HepG2 (cell line): ENCODE data around the gene RGS6. TPM values are rescaled to one million over a fixed set of nuclear protein-coding genes. Genes with fewer than 3 reads are reported as not detected.

Experiments
- ATAC-seq: fragments of 200-7000 bp; cut with Tn5 transposase; 3 replicates; pipeline ENCODE4 v1.9.1; 2020; ENCODE audit warnings: mild to moderate bottlenecking, moderate library complexity
- BruUV-seq: library from RNA; stranded (reverse); fragments of 400-500 nt; replicated peaks from 2 replicates; lab custom pipeline; 2021; lab: Mats Ljungman, UMichigan
- CTCF ChIA-PET: fragments of 300-600 bp; formaldehyde crosslinking; extraction: SDS; loops from one replicate; lab custom pipeline; 2021; ENCODE audit warnings: low total read pairs, inconsistent platforms, low intra/inter-chr PET ratio; lab: Yijun Ruan, JAX
- POLR2A ChIA-PET: fragments of 350-600 bp; sonication (Branson Sonifier 250); formaldehyde crosslinking; loops from one replicate; lab custom pipeline; 2020; ENCODE audit warnings: antibody characterized with exemption, inconsistent platforms; lab: Yijun Ruan, JAX
- DNase-seq: peaks from one replicate; pipeline ENCODE4 v3.0.0-alpha.2; 2015; ENCODE audit warnings: low spot score
- FAIRE-seq: peaks from 3 replicates; lab custom pipeline; 2011; peaks lifted over from hg19 to GRCh38; lab: Jason Lieb, UNC
- H2AFZ ChIP-seq: one replicate; pipeline ENCODE4 v1.6.1; 2011; ENCODE audit warnings: low read length, inconsistent platforms
- H3K27ac ChIP-seq: fragments of 300-600 bp; 3 replicates; pipeline ENCODE4 v1.8.0; 2011; ENCODE audit warnings: mixed run types, mild to moderate bottlenecking, mixed read lengths, low read length, inconsistent platforms; ENCODE audit not compliant: insufficient read depth; ENCODE audit errors: extremely low read length
- H3K27me3 ChIP-seq, 2 experiments: fragments of 200-600 bp in 1 of 2; 2 replicates in 1 of 2; 3 replicates in 1 of 2; pipeline versions ENCODE4 v1.6.0 to v1.8.0; 2011; ENCODE audit warnings: low read length in 2 of 2, mild to moderate bottlenecking in 2 of 2, moderate library complexity in 2 of 2, inconsistent platforms in 1 of 2; ENCODE audit not compliant: insufficient read depth in 2 of 2, control insufficient read depth in 1 of 2
- H3K36me3 ChIP-seq, 2 experiments: fragments of 200-600 bp in 1 of 2; replicated peaks in 1 of 2; 2 replicates in 1 of 2; 3 replicates in 1 of 2; pipeline versions ENCODE4 v1.5.1 to v1.8.0; 2011; ENCODE audit warnings: low read length in 2 of 2, inconsistent platforms in 1 of 2; ENCODE audit not compliant: insufficient read depth in 2 of 2, control insufficient read depth in 1 of 2
- H3K4me1 ChIP-seq: 2 replicates; pipeline ENCODE4 v1.5.1; 2012; ENCODE audit warnings: low read length, inconsistent platforms; ENCODE audit not compliant: insufficient read depth
- H3K4me2 ChIP-seq: 2 replicates; pipeline ENCODE4 v1.6.0; 2011; ENCODE audit warnings: low read depth, low read length, inconsistent platforms
- H3K4me3 ChIP-seq, 3 experiments: fragments of 200-600 bp in 1 of 3; sonication (generic), shearing (Covaris generic) in 1 of 3; replicated peaks in 1 of 3; 2 replicates each; pipeline ENCODE4 v1.5.1; 2011 to 2016; ENCODE audit warnings: low read length in 3 of 3, inconsistent platforms in 2 of 3, low read depth in 2 of 3, mild to moderate bottlenecking in 2 of 3, control low read depth in 1 of 3, mixed read lengths in 1 of 3; ENCODE audit not compliant: insufficient read depth in 1 of 3
- H3K79me2 ChIP-seq: one replicate; pipeline ENCODE4 v1.6.1; 2011; ENCODE audit warnings: low read length, inconsistent platforms; ENCODE audit not compliant: insufficient read depth
- H3K9ac ChIP-seq: 2 replicates; pipeline ENCODE4 v1.6.0; 2011; ENCODE audit warnings: mild to moderate bottlenecking, low read depth, low read length, inconsistent platforms; ENCODE audit not compliant: insufficient read depth
- H3K9me3 ChIP-seq: 2 replicates; pipeline ENCODE4 v1.5.1; 2012; ENCODE audit warnings: mild to moderate bottlenecking, low read length
- H4K20me1 ChIP-seq: 2 replicates; pipeline ENCODE4 v1.6.0; 2011; ENCODE audit warnings: inconsistent platforms, mild to moderate bottlenecking, low read length, moderate library complexity; ENCODE audit not compliant: insufficient read depth
- ASH2L ChIP-seq: fragments of 300-600, 200-600 bp; sonication (generic); IDR thresholded peaks from 2 replicates; pipeline ENCODE4 v1.7.0; 2017; ENCODE audit warnings: low read depth, mild to moderate bottlenecking, moderate library complexity, mixed read lengths, low read length; ENCODE audit not compliant: insufficient read length
- BRCA1 ChIP-seq: sonication (generic); formaldehyde crosslinking; IDR thresholded peaks from 2 replicates; pipeline ENCODE4 v1.4.0; 2020; ENCODE audit warnings: missing genetic modification reagents
- CREB1 ChIP-seq, 2 experiments: fragments of 450-650 bp in 1 of 2; IDR thresholded peaks; 2 replicates each; pipeline ENCODE4 v1.6.1; 2016 to 2017; ENCODE audit warnings: control low read depth in 1 of 2, mild to moderate bottlenecking in 1 of 2, missing compliant biosample characterization in 1 of 2, missing genetic modification characterization in 1 of 2
- HNRNPK ChIP-seq: fragments of 200-400 bp; formaldehyde crosslinking; IDR thresholded peaks from 2 replicates; pipeline ENCODE4 v1.6.1; 2018; ENCODE audit warnings: low read length, low read depth, moderate library complexity, mild to moderate bottlenecking; ENCODE audit not compliant: poor library complexity, severe bottlenecking
- JUND ChIP-seq: sonication (generic); formaldehyde crosslinking; IDR thresholded peaks from 2 replicates; pipeline ENCODE4 v1.8.0; 2022; ENCODE audit warnings: mild to moderate bottlenecking, missing genetic modification reagents
- KDM2A ChIP-seq: sonication (generic); formaldehyde crosslinking; IDR thresholded peaks from 2 replicates; pipeline ENCODE4 v1.4.0; 2020; ENCODE audit warnings: low read depth, missing genetic modification reagents, borderline replicate concordance
- NBN ChIP-seq: fragments of 450-650 bp; conservative IDR thresholded peaks from 2 replicates; pipeline ENCODE4 v1.6.1; 2017
- SMARCC2 ChIP-seq: fragments of 450-650 bp; IDR thresholded peaks from 2 replicates; pipeline ENCODE4 v1.6.1; 2017; ENCODE audit warnings: antibody characterized with exemption, mild to moderate bottlenecking
- TCF12 ChIP-seq, 2 experiments: fragments of 450-650 bp in 1 of 2; sonication (generic) in 1 of 2; formaldehyde crosslinking in 1 of 2; IDR thresholded peaks; 2 replicates each; pipeline versions ENCODE4 v1.6.1 to v1.8.0; 2017 to 2022; ENCODE audit warnings: antibody characterized with exemption in 1 of 2, mild to moderate bottlenecking in 1 of 2, missing genetic modification reagents in 1 of 2, moderate library complexity in 1 of 2
- U2AF2 ChIP-seq: fragments of 200-400 bp; formaldehyde crosslinking; IDR thresholded peaks from 2 replicates; pipeline ENCODE4 v1.6.1; 2017; ENCODE audit warnings: low read depth, mild to moderate bottlenecking, low read length
- ZNF570 ChIP-seq: sonication (generic); formaldehyde crosslinking; IDR thresholded peaks from 2 replicates; pipeline ENCODE4 v1.4.0; 2020; ENCODE audit warnings: mild to moderate bottlenecking, missing genetic modification reagents, borderline replicate concordance
- ZNF616 ChIP-seq: sonication (generic); formaldehyde crosslinking; IDR thresholded peaks from 2 replicates; pipeline ENCODE4 v1.5.0; 2020; ENCODE audit warnings: low read depth, mild to moderate bottlenecking, missing genetic modification reagents
- ZNF644 ChIP-seq: IDR thresholded peaks from 2 replicates; pipeline ENCODE4 v1.6.1; 2016; ENCODE audit warnings: low read depth
- ZNF691 ChIP-seq: sonication (generic); formaldehyde crosslinking; IDR thresholded peaks from 2 replicates; pipeline ENCODE4 v1.4.0; 2020; ENCODE audit warnings: missing genetic modification reagents, low read depth, mild to moderate bottlenecking, borderline replicate concordance
- ZNF788 ChIP-seq: sonication (generic); formaldehyde crosslinking; IDR thresholded peaks from 2 replicates; pipeline ENCODE4 v1.5.0; 2020; ENCODE audit warnings: mild to moderate bottlenecking, missing genetic modification reagents, borderline replicate concordance
- ZNF816 ChIP-seq: sonication (generic); formaldehyde crosslinking; IDR thresholded peaks from 2 replicates; pipeline ENCODE4 v1.8.0; 2022; ENCODE audit warnings: missing genetic modification reagents, mild to moderate bottlenecking, borderline replicate concordance
- WGBS: methylation state at CpG from one replicate; pipeline ENCODE4 v1.1.6; 2017; ENCODE audit warnings: low lambda C conversion rate; 5-methylcytosine and 5-hydroxymethylcytosine counted together
- in situ Hi-C: cut with HindIII; loops from 2 replicates; pipeline ENCODE4 v1.10.0; 2017; ENCODE audit warnings: low pct_unique_long_range_greater_than_20kb; ENCODE audit not compliant: extremely low pct_ligation_motif_present
- intact Hi-C: fragments of 100-400 bp; cut with micrococcal nuclease; formaldehyde crosslinking; loops from one replicate; pipeline ENCODE4 v1.10.0; 2022; ENCODE audit not compliant: unreplicated experiment
- polyA plus RNA-seq, 8 experiments: library from polyadenylated mRNA; depleted of rRNA in 3 of 8; stranded (reverse) in 7 of 8; unstranded in 1 of 8; fragments of >200 nt; fragmentation: Illumina TruSeq in 4 of 8; extraction: Trizol in 4 of 8; gene quantifications; 2 replicates each; pipeline versions ENCODE4 v1.2.1 to v1.2.3, GENCODE V29; 2011 to 2016; ENCODE audit warnings: low read depth in 4 of 8, missing spikeins in 1 of 8, mixed read lengths in 1 of 8; ENCODE audit not compliant: insufficient read depth in 1 of 8
- total RNA-seq, 5 experiments: library from RNA; depleted of rRNA; stranded (reverse); fragments of >200 nt; fragmentation: Illumina TruSeq; extraction: Trizol; gene quantifications; 2 replicates each; pipeline ENCODE4 v1.2.3, GENCODE V29; 2016; ENCODE audit warnings: low read depth in 1 of 5
- TF ChIP-seq, protein P1 (sequence below): sonication (generic); formaldehyde crosslinking; IDR thresholded peaks from 2 replicates; pipeline ENCODE4 v1.5.0; 2020; ENCODE audit warnings: mild to moderate bottlenecking, low read depth, missing genetic modification reagents, borderline replicate concordance
- TF ChIP-seq, protein P2 (sequence below): sonication (generic); formaldehyde crosslinking; IDR thresholded peaks from 2 replicates; pipeline ENCODE4 v1.4.0; 2020; ENCODE audit warnings: missing genetic modification reagents

RGS6 gene
- total and polyA plus RNA-seq, 2 of the 13 experiments (the other 11 are each of a cell fraction or from before 2014, with no cell fraction given) = not detected

GRCh38 chr14:72254202-72254936, 322.1 kb downstream of the RGS6 start:
- no peak for FAIRE-seq
- Histone ChIP-seq H3K27me3 (no peaks in the 10 kb centered on the region), H3K36me3 (no peaks in the 10 kb centered on the region), H2AFZ (no peak overlapping the region), H3K4me2 (no peak overlapping the region), H3K79me2 (no peaks in the 10 kb centered on the region), H3K4me3 (no peak overlapping the region), H3K9me3 (peaks cover 37% of the 10 kb centered on the region), H3K27ac (no peak overlapping the region), H4K20me1 (no peaks in the 10 kb centered on the region), H3K4me1 (no peaks in the 10 kb centered on the region), H3K9ac (no peak overlapping the region)
- ChIA-PET CTCF (no interaction called here), POLR2A (no interaction called here)
- no peak for DNase-seq
- TF ChIP-seq ZNF570 (CRISPR knock-in tag) (no peak), SMARCC2 (no peak), ZNF816 (CRISPR knock-in tag) (no peak), ZNF616 (CRISPR knock-in tag) (no peak), KDM2A (no peak), ZNF644 (CRISPR knock-in tag) (no peak), CREB1 (IDR thresholded peaks at IDR 0.05) (no peak), CREB1 (CRISPR knock-in tag; IDR thresholded peaks at IDR 0.05) (no peak), ZNF691 (CRISPR knock-in tag) (no peak), JUND (no peak), NBN (no peak), ASH2L (no peak), TCF12 (IDR thresholded peaks at IDR 0.05) (no peak), TCF12 (CRISPR knock-in tag; IDR thresholded peaks at IDR 0.05) (no peak), BRCA1 (CRISPR knock-in tag) (no peak), HNRNPK (no peak), U2AF2 (no peak), ZNF788 (CRISPR knock-in tag) (no peak)
- TF ChIP-seq, protein P1, sequence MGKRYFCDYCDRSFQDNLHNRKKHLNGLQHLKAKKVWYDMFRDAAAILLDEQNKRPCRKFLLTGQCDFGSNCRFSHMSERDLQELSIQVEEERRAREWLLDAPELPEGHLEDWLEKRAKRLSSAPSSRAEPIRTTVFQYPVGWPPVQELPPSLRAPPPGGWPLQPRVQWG (CRISPR knock-in tag) = no peak
- TF ChIP-seq, protein P2, sequence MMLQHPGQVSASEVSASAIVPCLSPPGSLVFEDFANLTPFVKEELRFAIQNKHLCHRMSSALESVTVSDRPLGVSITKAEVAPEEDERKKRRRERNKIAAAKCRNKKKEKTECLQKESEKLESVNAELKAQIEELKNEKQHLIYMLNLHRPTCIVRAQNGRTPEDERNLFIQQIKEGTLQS (CRISPR knock-in tag) = no peak
- no TSS peak for BruUV-seq
- intact Hi-C loops = no loop called here
- WGBS = 10% methylated on average over 2 of the region's 2 CpGs
- in situ Hi-C loops = no loop called here
- ATAC-seq = no peak
